Endodermal cell (in vitro differentiated cells): ENCODE data around the gene ZYG11A. TPM values are rescaled to one million over a fixed set of nuclear protein-coding genes. Genes with fewer than 3 reads are reported as not detected.
A peak's percentile ranks its signal among the peaks of the same experiment; 100 is the strongest.

Experiments
- DNase-seq: peaks from one replicate; pipeline ENCODE4 v3.0.0-alpha.2; 2017
- H3K27ac ChIP-seq: 2 replicates; pipeline ENCODE4 v1.5.1; 2013; ENCODE audit warnings: mild to moderate bottlenecking, low read depth, low read length, moderate library complexity
- H3K27me3 ChIP-seq: 2 replicates; pipeline ENCODE4 v1.6.1; 2013; ENCODE audit warnings: mild to moderate bottlenecking, low read length, moderate library complexity; ENCODE audit not compliant: insufficient read depth, control insufficient read depth, poor library complexity, severe bottlenecking
- H3K36me3 ChIP-seq: 2 replicates; pipeline ENCODE4 v1.7.0; 2013; ENCODE audit warnings: mild to moderate bottlenecking, low read length, moderate library complexity; ENCODE audit not compliant: control insufficient read depth, insufficient read depth
- H3K4me1 ChIP-seq: one replicate; pipeline ENCODE4 v1.7.0; 2013; ENCODE audit warnings: low read length; ENCODE audit not compliant: control insufficient read depth, insufficient read depth
- H3K4me3 ChIP-seq: 2 replicates; pipeline ENCODE4 v1.5.1; 2013; ENCODE audit warnings: mild to moderate bottlenecking, low read length, moderate library complexity
- H3K9ac ChIP-seq: 2 replicates; pipeline ENCODE4 v1.6.1; 2013; ENCODE audit warnings: mild to moderate bottlenecking, low read length, moderate library complexity; ENCODE audit not compliant: poor library complexity, severe bottlenecking; ENCODE audit errors: extremely low read depth
- H3K9me3 ChIP-seq: 2 replicates; pipeline ENCODE4 v1.6.1; 2013; ENCODE audit warnings: mild to moderate bottlenecking, low read length, moderate library complexity; ENCODE audit not compliant: control insufficient read depth
- H3K27ac Mint-ChIP-seq: 2 replicates; pipeline ENCODE4 v1.8.0; 2020; ENCODE audit warnings: mixed read lengths
- H3K27me3 Mint-ChIP-seq: 2 replicates; pipeline ENCODE4 v1.8.0; 2021; ENCODE audit warnings: mild to moderate bottlenecking, mixed read lengths; ENCODE audit not compliant: insufficient read depth
- H3K36me3 Mint-ChIP-seq: 2 replicates; pipeline ENCODE4 v1.8.0; 2020; ENCODE audit warnings: low read depth, mixed read lengths
- H3K4me1 Mint-ChIP-seq: 2 replicates; pipeline ENCODE4 v1.8.0; 2020; ENCODE audit warnings: mixed read lengths
- H3K4me3 Mint-ChIP-seq: 2 replicates; pipeline ENCODE4 v1.8.0; 2020; ENCODE audit warnings: mild to moderate bottlenecking, moderate library complexity, mixed read lengths
- H3K9me3 Mint-ChIP-seq: 2 replicates; pipeline ENCODE4 v1.8.0; 2020; ENCODE audit warnings: mild to moderate bottlenecking, mixed read lengths
- CTCF ChIP-seq: fragments of 200-600 bp; sonication (generic); conservative IDR thresholded peaks from 2 replicates; pipeline ENCODE4 v1.5.0; 2021; ENCODE audit warnings: antibody characterized with exemption, mild to moderate bottlenecking
- WGBS, 2 experiments: methylation state at CpG; one replicate each; pipeline versions ENCODE4 v1.1.5 to v1.1.7; 2013; ENCODE audit warnings: missing lambda C conversion rate in 2 of 2, mixed read lengths in 1 of 2; ENCODE audit not compliant: insufficient coverage in 1 of 2, insufficient read length in 1 of 2; 5-methylcytosine and 5-hydroxymethylcytosine counted together
- total RNA-seq, 2 donors: library from RNA; stranded (reverse); fragmentation: NEBNext Ultra II Directional in 1 of 2; extraction: Animal tissue kit (Norgen Biotek cat#: 25700) in 1 of 2; gene quantifications; 2 replicates in 1 of 2; 3 replicates in 1 of 2; pipeline ENCODE4 v1.2.1, GENCODE V29; 2021

ZYG11A gene
- total RNA-seq, 2 donors from 2014 or later = 1.5 to 3.2 TPM

- H3K27ac ChIP-seq = no peak overlapping the region
- no peaks in the 10 kb centered on the region for H3K9me3 ChIP-seq
- peaks cover 7% of the 10 kb centered on the region for H3K4me1 Mint-ChIP-seq
- H3K36me3 ChIP-seq = no peaks in the 10 kb centered on the region
- no peaks in the 10 kb centered on the region for H3K27me3 Mint-ChIP-seq
- H3K9ac ChIP-seq = no peak overlapping the region
- no peak overlapping the region for H3K27ac Mint-ChIP-seq
- H3K4me3 ChIP-seq = no peak overlapping the region
- no peaks in the 10 kb centered on the region for H3K4me1 ChIP-seq
- peak; percentile 57 for TF ChIP-seq CTCF
- no peaks in the 10 kb centered on the region for H3K36me3 Mint-ChIP-seq
- H3K27me3 ChIP-seq = no peaks in the 10 kb centered on the region
- H3K4me3 Mint-ChIP-seq = no peak overlapping the region
- DNase-seq = peak; percentile 70
- no peaks in the 10 kb centered on the region for H3K9me3 Mint-ChIP-seq
- WGBS, 2 experiments = 77 to 94% methylated on average over 5 to 7 of the region's 8 CpGs
Observed at GRCh38 chr1:52913537-52913936, 71.0 kb downstream of the ZYG11A start.

- H3K27me3 ChIP-seq = no peaks in the 10 kb centered on the region
- no peak overlapping the region for H3K27ac Mint-ChIP-seq
- no peak overlapping the region for H3K9ac ChIP-seq
- TF ChIP-seq CTCF = no peak
- no peak overlapping the region for H3K27ac ChIP-seq
- WGBS, 2 experiments = 85 to 86% methylated on average over 2 to 5 of the region's 5 CpGs
- no peaks in the 10 kb centered on the region for H3K9me3 Mint-ChIP-seq
- H3K4me3 Mint-ChIP-seq = no peak overlapping the region
- no peaks in the 10 kb centered on the region for H3K27me3 Mint-ChIP-seq
- DNase-seq = no peak
- peaks cover 7% of the 10 kb centered on the region for H3K4me1 Mint-ChIP-seq
- no peaks in the 10 kb centered on the region for H3K36me3 ChIP-seq
- H3K36me3 Mint-ChIP-seq = peaks cover 7% of the 10 kb centered on the region
- H3K4me1 ChIP-seq = no peaks in the 10 kb centered on the region
- no peaks in the 10 kb centered on the region for H3K9me3 ChIP-seq
- no peak overlapping the region for H3K4me3 ChIP-seq
Observed at GRCh38 chr1:52914463-52914862, 71.9 kb downstream of the ZYG11A start.

- 88% methylated on average over 1 to 2 of the region's 2 CpGs for WGBS, 2 experiments
- no peak overlapping the region for H3K27ac ChIP-seq
- TF ChIP-seq CTCF = no peak
- no peaks in the 10 kb centered on the region for H3K4me1 ChIP-seq
- Mint-ChIP-seq H3K9me3 (no peaks in the 10 kb centered on the region), H3K27me3 (peaks cover 7% of the 10 kb centered on the region), H3K4me3 (no peak overlapping the region), H3K36me3 (peaks cover 10% of the 10 kb centered on the region), H3K4me1 (peaks cover 7% of the 10 kb centered on the region), H3K27ac (peak overlapping the region; percentile 2)
- H3K9me3 ChIP-seq = no peaks in the 10 kb centered on the region
- DNase-seq = no peak
- no peak overlapping the region for H3K4me3 ChIP-seq
- H3K27me3 ChIP-seq = peaks cover 7% of the 10 kb centered on the region
- no peaks in the 10 kb centered on the region for H3K36me3 ChIP-seq
- no peak overlapping the region for H3K9ac ChIP-seq
Observed at GRCh38 chr1:52915211-52915854, 72.8 kb downstream of the ZYG11A start.
